ENCODE results near the gene GALC. TPM values are rescaled to one million over a fixed set of nuclear protein-coding genes. Genes with fewer than 3 reads are reported as not detected.

GALC gene
- total RNA-seq, 2 experiments from 2014 or later: 15.6 to 17.0 TPM

- Mint-ChIP-seq H3K9me3 (ENCODE audit: insufficient read depth) (no peaks in the 10 kb centered on the region), H3K4me3 (peak overlapping the region; percentile 70), H3K27me3 (ENCODE audit: low read depth) (no peaks in the 10 kb centered on the region), H3K27ac (peak overlapping the region; percentile 81), H3K4me1 (ENCODE audit: low read depth) (peaks cover 63% of the 10 kb centered on the region), H3K36me3 (ENCODE audit: low read depth) (peaks cover 63% of the 10 kb centered on the region)
- POLR2A ChIA-PET: interaction anchor here (6.4 kb wide), 1 partner anchor 14 kb away, joined by 161 read pairs; the partner anchor contains the start of gene GALC
- ATAC-seq: no peak
- CTCF ChIA-PET: interaction anchor here (1.4 to 4.5 kb wide), 4 partner anchors 11 to 22 kb away, joined by 3 to 24 read pairs (median 8); partner anchors contain the start of gene GALC
- DNase-seq: no peak
These were observed 14.6 kb upstream of the GALC start for GRCh38 chr14:88007608-88008007.

GRCh38 chr14:88005978-88006851 is 13.2 kb upstream of the GALC start:
- H3K4me1 Mint-ChIP-seq (ENCODE audit: low read depth): peaks cover 63% of the 10 kb centered on the region
- peaks cover 58% of the 10 kb centered on the region for H3K36me3 Mint-ChIP-seq (ENCODE audit: low read depth)
- no peaks in the 10 kb centered on the region for H3K9me3 Mint-ChIP-seq (ENCODE audit: insufficient read depth)
- DNase-seq (peak; percentile 85), ATAC-seq (peak; percentile 90)
- ChIA-PET CTCF (interaction anchor here (0.9 to 4.5 kb wide), 8 partner anchors 10 to 62 kb away, joined by 3 to 24 read pairs (median 6); partner anchors contain the start of gene GALC), POLR2A (interaction anchor here (0.5 to 6.4 kb wide), 7 partner anchors 9 to 60 kb away, joined by 3 to 161 read pairs (median 4); partner anchors contain the start of gene GALC)
- peak overlapping the region; percentile 91 for H3K4me3 Mint-ChIP-seq
- H3K27me3 Mint-ChIP-seq (ENCODE audit: low read depth): no peaks in the 10 kb centered on the region
- peak overlapping the region; percentile 96 for H3K27ac Mint-ChIP-seq

DNA sequence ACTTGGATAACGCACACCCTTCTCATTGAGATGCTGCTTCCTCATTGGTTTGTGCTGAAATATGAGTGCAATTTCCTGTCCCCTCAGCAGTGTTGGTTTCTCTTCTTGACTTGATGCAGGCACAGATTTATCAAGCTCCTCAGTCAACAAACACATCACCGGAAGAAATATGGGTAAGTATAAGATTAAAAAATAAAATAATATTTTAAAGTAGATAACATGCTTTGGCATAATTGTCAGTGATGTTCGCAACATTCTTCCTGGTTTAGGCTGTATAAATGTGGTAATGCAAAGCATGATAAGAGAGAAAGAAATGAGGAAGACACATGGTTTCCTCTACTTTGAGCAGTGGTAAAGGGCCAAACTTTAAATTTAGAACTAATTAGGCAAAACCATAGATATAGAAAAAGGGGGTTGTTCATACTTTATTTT is 12.1 kb upstream of the GALC start, which contains the start of gene GPR65:
GPR65 (plus strand) TSS at position 86 of the 432 bp plus-strand sequence. CDS start 5,713 bp downstream, outside the sequence.
- POLR2A ChIA-PET: interaction anchor here (1.0 to 6.4 kb wide), 5 partner anchors 11 to 53 kb away, joined by 3 to 161 read pairs (median 5); partner anchors contain the start of gene GALC
- CTCF ChIA-PET: interaction anchor here (1.4 to 4.5 kb wide), 3 partner anchors 10 to 22 kb away, joined by 3 to 24 read pairs (median 6); partner anchors contain the start of gene GALC
- DNase-seq: peak; percentile 76
- no peaks in the 10 kb centered on the region for H3K9me3 Mint-ChIP-seq (ENCODE audit: insufficient read depth)
- peak within 1 kb of the TSS; percentile 96 for H3K27ac Mint-ChIP-seq
- no peaks in the 10 kb centered on the region for H3K27me3 Mint-ChIP-seq (ENCODE audit: low read depth)
- peaks cover 60% of the 10 kb centered on the region for H3K4me1 Mint-ChIP-seq (ENCODE audit: low read depth)
- H3K36me3 Mint-ChIP-seq (ENCODE audit: low read depth): peaks cover 52% of the 10 kb centered on the region
- peak within 1 kb of the TSS; percentile 91 for H3K4me3 Mint-ChIP-seq
- ATAC-seq: peak; percentile 70

DNA sequence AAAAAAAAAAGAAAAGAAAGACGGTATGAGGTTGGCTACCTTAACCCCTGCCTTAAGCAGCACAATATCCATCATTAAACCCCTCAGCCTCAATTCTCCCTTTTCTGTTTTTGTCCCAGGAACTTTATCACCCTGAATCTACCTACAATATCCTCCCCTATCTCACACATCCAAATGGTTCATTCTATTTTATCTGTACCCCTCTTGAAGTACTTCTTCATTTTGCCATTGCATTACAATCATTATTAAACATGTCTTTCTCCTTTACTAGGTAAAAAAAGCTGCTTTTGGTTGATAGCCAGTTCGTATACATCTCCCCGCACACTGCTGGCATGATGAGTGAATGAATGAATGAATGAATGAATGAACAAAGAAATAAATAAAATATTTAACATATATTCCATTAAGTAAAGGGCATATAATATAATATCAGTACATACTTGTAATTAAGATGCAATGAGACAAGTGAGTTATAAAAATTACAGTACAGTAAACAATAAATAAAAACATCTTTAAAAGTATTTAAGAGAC is 11.6 kb upstream of the GALC start:
- Mint-ChIP-seq H3K4me3 (peak overlapping the region; percentile 91), H3K9me3 (ENCODE audit: insufficient read depth) (no peaks in the 10 kb centered on the region), H3K27me3 (ENCODE audit: low read depth) (no peaks in the 10 kb centered on the region), H3K27ac (peak overlapping the region; percentile 96), H3K4me1 (ENCODE audit: low read depth) (peaks cover 60% of the 10 kb centered on the region), H3K36me3 (ENCODE audit: low read depth) (peaks cover 49% of the 10 kb centered on the region)
- no peak for DNase-seq
- no peak for ATAC-seq
- ChIA-PET POLR2A (interaction anchor here (0.6 to 6.4 kb wide), 5 partner anchors 11 to 246 kb away, joined by 3 to 161 read pairs (median 4); partner anchors contain the start of gene GALC), CTCF (interaction anchor here (1.4 to 4.5 kb wide), 3 partner anchors 9 to 22 kb away, joined by 3 to 24 read pairs (median 6); partner anchors contain the start of gene GALC)

DNA sequence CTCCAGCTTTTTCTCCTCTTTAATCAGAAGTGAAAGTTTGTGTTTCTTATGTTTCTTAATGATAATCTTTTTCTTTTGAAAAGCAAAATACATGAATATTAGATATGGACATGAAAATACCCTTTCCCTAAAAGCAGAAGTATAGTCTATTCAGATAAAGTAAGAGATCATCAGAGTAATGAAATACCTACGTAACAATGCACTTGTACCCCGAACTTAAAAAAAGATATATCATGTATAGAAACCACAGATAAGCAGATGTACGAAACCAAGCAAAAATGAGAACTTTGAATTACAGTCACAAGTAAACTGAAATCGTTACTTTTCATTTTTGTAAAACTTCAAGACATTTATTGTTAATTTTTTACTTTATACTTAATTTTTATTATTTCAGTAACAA is 10.4 kb upstream of the GALC start:
- CTCF ChIA-PET: interaction anchor here (0.9 to 4.5 kb wide), 5 partner anchors 8 to 20 kb away, joined by 3 to 24 read pairs (median 7); partner anchors contain the start of gene GALC
- Mint-ChIP-seq H3K4me1 (ENCODE audit: low read depth) (peaks cover 59% of the 10 kb centered on the region), H3K4me3 (peak overlapping the region; percentile 49), H3K27ac (peak overlapping the region; percentile 68), H3K36me3 (ENCODE audit: low read depth) (peaks cover 38% of the 10 kb centered on the region), H3K9me3 (ENCODE audit: insufficient read depth) (no peaks in the 10 kb centered on the region), H3K27me3 (ENCODE audit: low read depth) (no peaks in the 10 kb centered on the region)
- no peak for ATAC-seq
- DNase-seq: no peak
- POLR2A ChIA-PET: interaction anchor here (6.4 kb wide), 1 partner anchor 10 kb away, joined by 161 read pairs; the partner anchor contains the start of gene GALC

DNA sequence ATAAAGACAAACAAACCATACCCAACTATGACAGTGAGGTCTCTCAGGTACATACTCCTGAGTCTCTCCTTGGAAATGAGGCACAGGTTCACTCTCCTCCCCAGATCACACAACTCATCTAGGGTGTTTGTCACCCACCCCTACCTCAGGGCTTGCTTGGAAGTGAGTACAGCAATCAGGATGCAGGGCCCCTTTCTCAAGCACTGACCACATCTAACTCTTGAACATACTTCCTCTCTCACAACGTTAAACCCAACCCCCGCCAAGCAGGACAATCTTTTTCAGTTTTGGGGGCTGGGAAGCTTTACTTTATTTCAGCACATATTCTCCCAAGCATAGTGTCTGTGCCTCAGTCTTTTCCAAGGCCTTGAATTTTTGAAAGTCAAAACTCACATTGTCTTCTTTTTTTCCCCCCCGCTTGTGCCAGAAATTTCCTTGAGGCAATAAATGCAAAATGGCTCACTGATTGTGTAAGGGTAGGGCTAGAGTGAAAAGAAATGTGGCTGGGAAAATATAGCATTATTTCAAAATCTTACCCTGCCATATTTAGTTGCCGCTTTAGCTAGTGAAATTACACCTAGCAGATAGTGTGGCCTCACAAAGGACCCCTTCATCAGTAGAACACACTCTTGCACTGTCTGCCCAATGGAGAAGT is 9.6 kb upstream of the GALC start:
- H3K36me3 Mint-ChIP-seq (ENCODE audit: low read depth): peaks cover 31% of the 10 kb centered on the region
- H3K4me3 Mint-ChIP-seq: peak overlapping the region; percentile 49
- ChIA-PET POLR2A (interaction anchor here (0.6 to 6.4 kb wide), 3 partner anchors 9 to 50 kb away, joined by 3 to 161 read pairs (median 9); partner anchors contain the start of gene GALC), CTCF (interaction anchor here (0.7 to 2.6 kb wide), 5 partner anchors 9 to 426 kb away, joined by 3 to 13 read pairs (median 3); partner anchors contain the start of gene GALC)
- H3K4me1 Mint-ChIP-seq (ENCODE audit: low read depth): peaks cover 53% of the 10 kb centered on the region
- peak overlapping the region; percentile 91 for H3K27ac Mint-ChIP-seq
- no peaks in the 10 kb centered on the region for H3K27me3 Mint-ChIP-seq (ENCODE audit: low read depth)
- DNase-seq (peak; percentile 56), ATAC-seq (peak; percentile 13)
- no peaks in the 10 kb centered on the region for H3K9me3 Mint-ChIP-seq (ENCODE audit: insufficient read depth)

- no peak for ATAC-seq
- Mint-ChIP-seq H3K27ac (no peak overlapping the region), H3K4me3 (no peak overlapping the region), H3K4me1 (ENCODE audit: low read depth) (peaks cover 74% of the 10 kb centered on the region), H3K9me3 (ENCODE audit: insufficient read depth) (no peaks in the 10 kb centered on the region), H3K36me3 (ENCODE audit: low read depth) (peaks cover 18% of the 10 kb centered on the region), H3K27me3 (ENCODE audit: low read depth) (no peaks in the 10 kb centered on the region)
- POLR2A ChIA-PET: interaction anchor here (0.6 kb wide), 1 partner anchor 74 kb away, joined by 3 read pairs; no protein-coding TSS in a partner anchor
- CTCF ChIA-PET: no interaction called here
- no peak for DNase-seq
These were observed 6.3 kb upstream of the GALC start for GRCh38 chr14:87999277-87999676.

DNA sequence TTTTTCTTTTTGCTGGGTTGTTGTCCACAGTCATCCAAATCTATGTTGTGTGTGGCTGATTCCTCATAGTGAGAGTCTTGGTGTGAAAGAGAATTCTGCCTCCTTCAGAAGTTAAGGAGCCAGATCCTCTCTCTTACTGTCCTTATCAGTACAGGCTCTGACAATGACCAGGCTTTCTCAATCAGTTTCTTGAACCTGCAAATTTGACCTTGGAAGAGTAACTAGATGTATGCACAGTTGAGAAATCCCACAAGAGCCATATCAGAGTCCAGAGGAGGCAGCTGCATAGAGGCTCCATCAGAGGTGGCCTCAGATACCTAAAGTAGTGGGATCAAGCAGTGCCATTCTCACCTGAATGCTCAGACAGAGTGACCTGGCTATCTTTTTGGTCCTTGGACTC is 5.5 kb upstream of the GALC start:
- ATAC-seq (no peak), DNase-seq (no peak)
- no peak overlapping the region for H3K27ac Mint-ChIP-seq
- no peak overlapping the region for H3K4me3 Mint-ChIP-seq
- peaks cover 76% of the 10 kb centered on the region for H3K4me1 Mint-ChIP-seq (ENCODE audit: low read depth)
- POLR2A ChIA-PET: no interaction called here
- H3K9me3 Mint-ChIP-seq (ENCODE audit: insufficient read depth): no peaks in the 10 kb centered on the region
- peaks cover 18% of the 10 kb centered on the region for H3K36me3 Mint-ChIP-seq (ENCODE audit: low read depth)
- CTCF ChIA-PET: no interaction called here
- no peaks in the 10 kb centered on the region for H3K27me3 Mint-ChIP-seq (ENCODE audit: low read depth)

DNA sequence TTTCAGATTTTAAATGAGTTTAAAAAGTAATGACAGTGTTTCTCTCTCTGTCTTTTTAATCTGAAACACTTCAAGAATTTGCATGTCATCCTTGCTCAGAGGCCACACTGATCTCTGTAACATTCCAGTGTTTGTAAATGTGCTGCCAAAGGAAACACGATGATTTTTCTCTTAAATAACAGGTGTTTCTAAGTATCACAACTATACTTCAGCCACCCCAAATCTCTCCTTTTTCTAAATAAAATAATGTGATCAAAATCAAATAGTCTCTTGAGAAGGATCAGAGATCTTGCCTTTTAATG is 3.3 kb upstream of the GALC start:
- ChIA-PET CTCF (interaction anchor here (1.9 to 5.0 kb wide), 4 partner anchors 10 to 50 kb away, joined by 6 to 43 read pairs (median 10); no protein-coding TSS in a partner anchor), POLR2A (interaction anchor here (5.3 kb wide), 1 partner anchor 8 kb away, joined by 161 read pairs; the partner anchor contains the start of gene GPR65)
- no peaks in the 10 kb centered on the region for H3K9me3 Mint-ChIP-seq (ENCODE audit: insufficient read depth)
- H3K4me1 Mint-ChIP-seq (ENCODE audit: low read depth): peaks cover 71% of the 10 kb centered on the region
- no peaks in the 10 kb centered on the region for H3K27me3 Mint-ChIP-seq (ENCODE audit: low read depth)
- H3K27ac Mint-ChIP-seq: peak overlapping the region; percentile 24
- DNase-seq (no peak), ATAC-seq (no peak)
- no peak overlapping the region for H3K4me3 Mint-ChIP-seq
- H3K36me3 Mint-ChIP-seq (ENCODE audit: low read depth): peaks cover 16% of the 10 kb centered on the region

- H3K36me3 Mint-ChIP-seq (ENCODE audit: low read depth): peaks cover 12% of the 10 kb centered on the region
- peak overlapping the region; percentile 80 for H3K27ac Mint-ChIP-seq
- H3K4me1 Mint-ChIP-seq (ENCODE audit: low read depth): peaks cover 70% of the 10 kb centered on the region
- DNase-seq: no peak
- no peaks in the 10 kb centered on the region for H3K27me3 Mint-ChIP-seq (ENCODE audit: low read depth)
- POLR2A ChIA-PET: interaction anchor here (0.6 to 5.3 kb wide), 5 partner anchors 9 to 51 kb away, joined by 3 to 161 read pairs (median 5); partner anchors contain the start of gene GPR65
- CTCF ChIA-PET: interaction anchor here (0.6 to 5.0 kb wide), 10 partner anchors 9 to 173 kb away, joined by 3 to 43 read pairs (median 7); partner anchors contain the start of gene GPR65
- no peaks in the 10 kb centered on the region for H3K9me3 Mint-ChIP-seq (ENCODE audit: insufficient read depth)
- H3K4me3 Mint-ChIP-seq: no peak overlapping the region
- ATAC-seq: no peak
These were observed 2.7 kb upstream of the GALC start for GRCh38 chr14:87995500-87996290.

Measured in activated CD8-positive, alpha-beta T cell treated with anti-CD3 and anti-CD28 coated beads, Interleukin-2, amount 10 ng/mL, durations not matched to agents 7 days and 5 days (primary cell).